Stimulated activated CD4-positive, alpha-beta T cell treated with anti-CD3 and anti-CD28 coated beads, Interleukin-2, amount 100 ng/mL, for 24 hours (primary cell): ENCODE results near the gene CAST.
A peak's percentile ranks its signal among the peaks of the same experiment; 100 is the strongest.

Source experiments
- DNase-seq, 2 donors: peaks; one replicate each; pipeline ENCODE4 v3.0.0-alpha.2; 2020

CAST gene

DNA sequence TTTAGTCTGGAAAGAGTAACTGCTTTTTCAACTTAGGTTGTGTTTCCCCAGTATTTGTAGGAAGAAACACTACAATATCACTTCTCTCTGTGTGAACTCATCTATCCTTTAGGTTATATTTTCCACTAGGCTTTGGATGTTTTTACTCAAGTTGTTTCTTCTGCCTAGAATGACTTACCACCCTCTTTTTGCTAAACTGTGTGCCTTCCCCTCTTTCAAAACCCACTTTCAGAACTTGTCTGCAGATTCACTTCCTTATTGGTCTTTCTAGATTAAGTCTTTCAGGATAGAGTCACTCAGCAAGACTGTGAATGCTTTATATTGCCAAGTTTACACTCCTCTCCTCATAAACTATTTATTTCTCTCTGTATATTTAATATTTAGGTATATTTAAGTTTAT is 14.2 kb upstream of the CAST start:
- no peak for DNase-seq

DNA sequence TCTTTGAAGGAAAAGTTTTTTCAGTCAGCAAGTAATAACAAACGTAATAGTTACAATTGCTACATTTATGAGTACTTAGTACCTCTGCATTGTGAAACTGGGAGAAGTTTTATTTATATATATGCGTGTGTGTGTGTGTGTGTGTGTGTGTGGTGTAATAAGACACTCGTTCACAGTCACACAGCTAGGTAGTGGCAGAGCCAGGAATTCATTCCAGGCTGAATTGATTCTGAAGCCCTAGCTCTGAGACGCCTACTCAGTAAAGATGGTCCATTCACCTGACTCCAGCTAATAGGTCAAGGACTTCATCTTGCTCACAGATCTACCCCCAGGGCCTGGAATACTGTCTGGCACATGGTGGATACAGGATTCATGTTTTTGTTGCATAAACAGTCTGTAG is 13.6 kb upstream of the CAST start:
- no peak for DNase-seq

DNA sequence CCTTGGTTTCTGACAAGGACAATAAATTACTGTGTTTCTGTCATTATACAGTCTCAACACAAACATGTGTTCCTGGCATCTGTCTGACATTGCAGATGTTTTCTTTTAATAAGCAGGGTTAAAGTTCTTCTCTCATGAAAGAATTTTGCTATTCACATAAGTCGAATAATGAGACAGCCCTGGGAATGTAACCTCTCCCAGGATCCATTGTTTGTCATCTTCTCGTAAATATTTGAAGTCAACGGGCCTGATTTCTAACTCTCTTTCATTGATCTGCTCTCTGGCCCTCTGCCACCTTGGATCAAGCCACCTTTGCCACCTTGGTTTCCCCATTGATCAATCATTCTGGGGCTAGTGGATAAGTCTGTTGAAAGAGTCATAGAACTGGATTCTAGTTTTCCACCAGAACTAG is 12.9 kb upstream of the CAST start:
- DNase-seq: no peak

DNA sequence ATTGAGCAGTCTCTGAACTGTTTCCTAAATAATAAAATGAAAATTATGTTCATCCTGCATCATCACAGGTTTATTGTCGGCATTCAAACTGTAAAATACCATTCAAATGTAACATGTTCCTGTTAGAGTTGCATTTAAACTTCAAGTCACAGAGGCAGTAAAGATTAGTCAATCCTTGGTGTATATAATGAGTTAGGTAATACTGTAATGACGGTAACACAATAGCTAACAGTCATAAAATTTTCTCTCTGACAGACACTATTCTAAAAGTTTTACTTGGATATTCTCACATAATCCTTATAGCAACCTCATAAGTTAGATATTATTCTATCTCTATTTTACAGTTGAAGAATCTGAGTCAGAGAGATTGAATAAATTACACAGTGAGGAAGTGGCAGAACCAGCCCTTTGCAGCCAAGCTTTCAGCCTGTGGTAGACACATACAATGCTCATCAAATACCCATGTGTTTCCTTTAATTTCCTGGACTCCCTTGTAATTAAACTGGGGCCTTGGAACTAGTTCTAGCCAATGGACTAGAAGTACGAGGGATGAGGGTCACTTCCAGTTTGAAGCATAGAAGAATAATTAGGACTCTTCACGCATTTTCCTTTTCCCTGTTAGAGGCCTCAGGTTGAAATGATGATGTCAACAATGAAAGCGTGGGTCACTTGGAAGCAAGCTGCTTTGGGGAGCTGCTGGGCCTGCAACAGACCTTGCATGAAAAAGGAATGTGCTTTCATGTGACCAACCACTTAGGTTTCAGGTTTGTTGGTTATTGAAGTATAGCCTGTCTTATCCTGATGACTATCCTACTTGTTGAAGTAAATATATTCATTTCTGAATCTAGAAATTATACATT is 12.3 kb upstream of the CAST start:
- no peak for DNase-seq

DNA sequence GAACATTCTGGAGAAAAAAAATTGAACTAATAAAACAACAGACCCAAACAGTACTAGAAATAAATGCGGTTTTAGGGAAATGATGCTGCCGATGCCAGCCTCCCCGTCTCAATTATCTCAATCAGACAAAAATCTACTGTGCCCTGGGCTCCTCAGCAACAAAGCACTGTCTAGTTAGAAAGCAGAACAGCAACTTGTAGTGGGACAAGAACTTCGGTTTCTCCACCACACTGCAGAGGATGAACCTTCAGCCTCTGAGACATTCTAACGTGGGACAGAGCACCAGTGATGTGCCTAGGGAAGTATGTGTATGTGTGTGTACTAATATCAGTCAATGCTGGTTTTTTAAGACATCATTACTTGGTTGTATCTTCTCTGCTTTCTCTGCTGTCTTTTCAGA is 11.1 kb upstream of the CAST start:
- no peak for DNase-seq

DNA sequence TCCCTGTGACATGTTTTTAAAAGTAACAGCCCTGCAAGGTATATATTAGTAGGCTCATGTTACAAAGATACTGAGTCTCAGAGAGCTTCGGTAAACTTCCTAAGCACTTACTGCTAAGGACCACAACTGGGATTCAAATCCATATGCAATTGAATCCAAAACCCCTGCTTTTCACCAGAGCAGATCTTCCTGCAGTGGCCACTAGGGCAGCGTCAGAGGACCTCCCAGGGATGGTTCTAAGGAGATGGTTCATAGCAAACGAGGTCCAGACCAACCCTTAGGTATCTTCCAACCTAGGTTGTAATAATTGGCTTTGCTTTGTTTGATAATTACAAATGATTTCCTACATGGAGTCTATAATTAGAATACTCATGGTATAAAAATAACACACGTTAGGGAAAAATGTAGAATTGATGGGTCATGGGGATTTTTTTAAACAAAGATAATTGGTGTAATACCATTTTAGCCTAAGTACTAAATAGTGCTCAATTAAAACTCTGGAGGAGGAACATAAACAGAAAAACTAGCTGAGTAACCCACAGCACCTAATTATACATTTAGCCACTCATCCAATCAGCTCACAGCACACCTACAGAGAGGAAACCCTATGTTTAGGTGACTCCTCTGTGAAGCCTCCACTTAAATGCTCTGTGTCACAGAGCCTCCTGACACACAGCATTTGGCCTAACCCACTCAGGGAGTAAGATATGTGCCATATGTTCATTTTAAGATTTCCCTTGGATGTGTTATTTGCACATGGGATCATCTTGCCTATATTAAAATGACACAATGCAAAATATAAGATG is 10.0 kb upstream of the CAST start:
- peak in 1 of 2 donors; percentile 11 for DNase-seq

DNA sequence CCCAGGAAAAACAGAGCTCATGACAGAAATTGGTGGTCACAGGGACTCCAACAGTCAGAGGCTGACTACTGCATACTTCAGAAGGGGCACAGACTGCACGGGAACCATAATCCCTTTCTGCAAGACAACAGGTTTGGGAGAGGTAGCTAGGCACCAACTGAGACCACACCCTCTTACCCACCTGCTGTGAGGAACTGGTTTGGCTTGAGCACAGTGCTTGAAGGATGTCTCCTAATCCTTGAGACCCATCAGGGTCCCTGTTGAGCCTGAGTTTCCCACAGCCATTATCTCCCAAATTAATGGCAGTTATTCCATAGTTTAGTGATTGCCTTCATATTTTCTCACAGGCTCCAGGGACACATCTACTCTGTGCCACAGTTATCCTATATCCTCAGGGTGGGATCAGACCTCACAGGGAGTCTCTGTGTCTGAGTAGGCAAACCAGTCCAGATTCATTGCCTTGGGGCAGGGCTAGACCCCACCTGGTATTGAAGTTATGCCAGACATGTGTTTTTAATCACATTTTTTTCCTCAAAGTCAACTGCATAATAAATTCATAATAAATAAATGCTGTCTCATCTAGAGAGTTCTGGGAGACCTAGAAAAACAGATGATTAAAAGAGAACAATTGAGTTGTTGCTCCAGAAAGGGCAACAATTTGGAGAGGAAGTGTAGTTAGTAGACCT is 9.3 kb upstream of the CAST start:
- DNase-seq: no peak

DNA sequence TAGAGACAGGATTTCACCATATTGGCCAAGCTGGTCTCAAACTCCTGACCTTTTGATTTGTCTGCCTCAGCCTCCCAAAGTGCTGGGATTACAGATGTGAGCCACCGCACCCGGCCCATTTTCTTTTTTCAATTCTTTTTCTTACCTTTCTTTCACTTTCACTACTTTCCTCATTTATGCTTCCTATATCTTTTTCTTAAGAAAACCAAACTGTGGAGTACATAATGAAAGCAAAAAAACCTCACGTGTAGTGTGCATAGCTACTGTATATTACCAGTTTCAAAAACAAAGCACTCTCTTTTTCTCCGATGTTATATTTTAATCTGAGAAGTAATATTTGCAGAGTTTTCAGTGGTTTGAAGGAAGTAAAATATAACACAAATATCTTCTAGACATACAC is 8.0 kb upstream of the CAST start:
- DNase-seq: no peak

DNA sequence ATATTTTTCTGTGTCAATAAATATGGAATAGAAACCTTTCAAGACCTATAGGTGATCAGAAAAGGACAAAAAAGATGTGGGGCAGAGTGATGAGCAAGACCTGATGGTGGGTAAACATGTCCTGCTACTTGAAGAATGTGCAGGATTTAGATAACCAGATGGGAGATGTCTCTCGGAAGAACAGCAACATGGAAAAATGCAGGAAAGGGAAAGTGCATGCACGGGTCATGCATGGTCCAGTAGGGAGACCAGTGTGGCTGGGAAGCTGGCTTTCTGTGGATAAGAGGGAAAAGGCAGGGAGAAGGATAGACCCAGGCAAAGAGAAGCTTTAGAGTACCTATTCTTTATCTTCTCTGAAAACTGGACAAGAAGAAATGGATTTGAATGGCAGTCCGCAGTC is 7.1 kb upstream of the CAST start:
- DNase-seq: no peak

DNA sequence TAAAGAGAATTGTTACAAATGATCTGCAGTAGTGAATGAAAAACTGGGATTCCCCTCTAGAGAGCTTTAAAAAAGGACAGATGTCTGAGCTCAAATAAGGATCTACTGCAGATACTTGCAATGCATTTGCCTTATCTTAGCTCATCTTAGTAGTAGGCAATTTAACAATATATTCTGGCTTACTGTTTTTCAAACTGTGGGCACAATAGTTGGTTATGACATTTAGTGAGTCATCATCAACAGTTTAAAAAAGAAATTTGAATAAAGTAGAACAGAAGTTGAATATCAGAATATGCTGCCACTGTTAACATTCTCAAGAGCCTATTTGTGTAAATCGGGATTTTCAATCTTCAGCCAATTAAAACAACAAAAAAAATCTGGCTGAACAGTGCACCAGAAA is 6.7 kb upstream of the CAST start:
- DNase-seq: no peak

DNA sequence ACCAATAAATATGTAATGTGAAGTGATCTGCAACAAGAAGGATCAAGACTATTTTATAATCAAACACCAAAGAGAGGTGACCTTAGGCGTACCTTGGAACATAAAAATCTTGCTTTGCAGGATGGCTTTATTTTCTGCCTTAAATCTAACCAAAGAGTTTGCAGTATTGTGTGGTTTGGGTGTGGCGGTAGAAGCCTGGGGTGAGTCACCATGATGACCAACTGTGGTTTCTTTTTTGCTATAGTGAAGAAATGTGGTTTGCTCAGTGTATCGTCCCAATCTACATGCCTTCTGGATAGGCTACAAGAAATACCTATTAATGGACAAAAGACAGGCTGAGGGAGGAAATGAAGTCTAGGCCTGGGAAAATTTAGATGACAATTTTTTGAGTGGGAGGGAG is 5.1 kb upstream of the CAST start:
- DNase-seq: peak; percentile 33 to 45

DNA sequence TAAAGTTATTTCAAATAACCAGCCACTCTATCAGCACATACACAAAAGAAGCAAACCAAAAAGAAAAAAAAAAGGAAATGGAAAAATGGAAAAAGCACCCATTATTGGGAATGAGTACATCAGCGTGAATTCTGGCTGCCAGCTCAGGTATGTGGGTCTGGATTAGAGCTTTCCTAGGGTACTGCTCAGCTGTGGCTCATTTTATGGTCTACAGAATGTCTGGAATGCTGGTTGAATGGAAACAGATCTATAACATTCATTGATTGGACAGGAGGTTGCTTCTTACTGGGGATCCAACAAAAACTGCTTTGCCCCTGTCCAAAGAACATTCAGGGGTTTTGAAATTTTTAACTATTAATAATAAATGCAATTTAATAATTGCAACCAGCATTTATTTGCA is 3.9 kb upstream of the CAST start:
- DNase-seq: no peak

DNA sequence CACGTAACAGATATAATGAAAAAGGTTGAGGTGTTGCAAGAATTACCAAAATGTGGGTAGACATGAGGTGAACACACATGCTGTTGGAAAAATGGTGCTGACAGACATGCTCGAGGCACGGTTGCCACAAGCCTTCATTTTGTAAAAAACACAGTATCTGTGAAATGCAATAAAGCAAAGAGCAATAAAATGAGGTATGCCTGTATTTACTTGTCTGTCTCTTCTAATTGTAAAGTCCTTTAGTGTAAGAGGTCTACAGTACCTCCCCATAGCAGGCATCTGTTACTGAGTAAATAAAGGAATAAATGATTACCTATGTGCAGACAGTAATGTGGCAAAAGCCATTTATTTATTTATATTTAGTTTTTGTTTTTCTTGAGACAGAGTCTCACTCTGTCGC is 3.0 kb upstream of the CAST start:
- DNase-seq: no peak

DNA sequence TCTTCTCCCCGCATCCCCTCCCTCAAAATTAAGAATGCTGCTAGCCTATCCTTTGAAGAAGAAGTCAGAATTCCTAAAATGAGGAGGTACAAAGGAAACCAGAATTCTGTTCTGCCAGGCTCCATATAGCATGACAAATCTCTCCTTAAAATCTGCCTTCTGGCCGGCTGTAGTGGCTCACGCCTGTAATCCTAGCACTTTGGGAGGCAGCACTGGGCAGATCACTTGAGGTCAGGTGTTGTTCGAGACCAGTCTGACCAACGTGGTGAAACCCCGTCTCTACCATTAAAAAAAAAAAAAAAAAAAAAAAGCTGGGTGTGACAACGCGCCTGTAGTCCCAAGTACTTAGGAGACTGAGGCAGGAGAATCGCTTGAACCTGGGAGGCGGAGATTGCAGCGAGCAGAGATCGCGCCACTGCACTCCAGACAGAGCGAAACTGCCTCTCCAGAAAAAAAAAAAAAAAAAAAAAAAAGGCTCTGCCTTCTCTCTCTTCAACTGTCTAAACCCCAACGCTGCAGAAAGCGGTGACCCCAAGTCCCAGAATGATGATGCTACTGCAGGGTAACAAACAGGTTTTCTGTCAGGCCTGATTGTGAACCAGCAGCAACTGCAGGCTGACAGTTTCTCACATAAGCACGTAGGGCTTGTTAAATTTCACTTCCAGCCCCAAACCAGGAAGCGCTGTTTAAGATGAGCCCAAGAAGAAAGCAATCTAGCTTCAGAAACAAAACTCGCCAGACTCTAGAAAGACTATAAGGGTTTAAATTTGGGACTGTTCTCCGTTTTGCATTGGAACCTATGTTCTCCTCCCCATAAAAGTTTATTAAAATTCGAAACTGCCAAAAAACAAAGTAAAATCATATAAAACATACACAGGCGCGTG is 963 bp upstream of the CAST start:
- peak; percentile 27 to 33 for DNase-seq

DNA sequence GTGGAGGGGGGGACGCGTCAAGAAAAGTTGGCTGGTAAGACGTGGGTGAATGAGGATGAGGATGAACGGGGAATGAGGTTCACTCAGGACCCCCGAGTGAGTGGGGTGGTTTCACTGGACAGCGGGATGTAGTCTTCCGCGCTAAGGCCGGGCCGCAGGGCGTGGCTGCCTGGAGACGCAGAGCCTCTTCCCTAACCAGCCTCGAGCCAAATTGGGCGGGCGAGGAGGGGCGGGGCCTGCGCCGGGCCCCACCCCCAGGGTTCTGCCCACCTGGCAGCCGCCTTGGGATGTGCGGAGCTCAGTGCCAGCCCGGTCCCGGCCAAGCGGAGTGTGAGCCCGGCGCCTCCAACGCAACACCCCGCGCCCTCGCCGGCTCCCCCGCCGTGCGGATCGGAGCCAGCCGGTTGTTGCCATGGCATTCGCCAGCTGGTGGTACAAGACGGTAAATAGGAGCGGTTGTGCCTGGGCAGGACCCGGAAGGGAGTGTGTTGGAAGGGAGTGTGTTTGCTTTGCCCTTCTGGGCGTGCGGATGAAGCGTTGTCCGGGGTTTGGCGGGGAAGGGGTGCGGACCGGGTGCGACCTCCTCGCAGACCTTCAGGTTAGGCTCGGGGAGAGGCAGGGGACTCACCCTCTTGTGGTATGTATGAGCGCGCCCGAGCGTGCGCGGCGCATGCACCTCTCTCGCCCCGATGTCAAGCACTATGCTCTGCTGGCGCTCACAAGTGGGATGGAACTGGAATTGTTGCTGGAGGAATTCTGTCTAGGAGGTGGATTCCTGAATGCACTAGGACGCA is 746 bp downstream of the CAST start:
- peak; percentile 87 to 91 for DNase-seq

DNA sequence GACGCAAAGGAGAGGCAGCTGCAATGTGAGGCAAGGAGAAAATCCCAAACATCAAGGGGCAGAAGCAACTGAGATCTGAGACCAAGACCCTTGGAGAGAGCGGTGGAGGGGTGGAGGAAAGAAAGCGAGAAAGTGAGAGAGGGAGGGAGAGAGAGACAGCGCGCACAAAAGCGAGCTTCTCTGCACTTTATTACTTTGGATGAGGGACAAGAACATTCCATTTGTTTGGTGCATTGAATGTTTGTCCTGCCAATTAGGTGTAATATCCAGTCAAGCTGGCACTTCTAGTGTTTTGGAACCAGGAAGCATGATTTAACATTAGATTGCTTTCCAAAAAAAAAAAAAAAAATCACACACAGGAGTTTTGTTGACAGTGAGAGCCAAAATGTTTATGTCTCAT is 1.4 kb downstream of the CAST start:
- DNase-seq: no peak

DNA sequence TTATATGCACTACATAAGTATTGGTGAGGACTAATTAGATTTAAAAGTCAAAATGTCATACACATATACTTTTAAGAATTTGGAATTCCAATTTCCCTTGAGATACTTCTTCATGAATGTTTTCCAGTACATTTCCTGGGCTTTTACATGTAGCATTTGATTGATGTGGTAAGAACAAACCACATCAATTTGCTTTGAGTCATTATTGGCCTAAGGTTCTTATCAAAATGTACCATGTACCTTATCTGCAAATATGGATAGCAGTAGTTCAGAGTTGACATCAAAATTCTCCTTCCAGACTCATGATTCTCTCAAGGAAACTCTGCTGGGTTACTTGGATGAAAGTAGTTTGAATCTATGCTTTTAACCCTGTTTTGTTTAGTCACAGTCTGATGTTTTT is 2.5 kb downstream of the CAST start:
- DNase-seq: no peak

DNA sequence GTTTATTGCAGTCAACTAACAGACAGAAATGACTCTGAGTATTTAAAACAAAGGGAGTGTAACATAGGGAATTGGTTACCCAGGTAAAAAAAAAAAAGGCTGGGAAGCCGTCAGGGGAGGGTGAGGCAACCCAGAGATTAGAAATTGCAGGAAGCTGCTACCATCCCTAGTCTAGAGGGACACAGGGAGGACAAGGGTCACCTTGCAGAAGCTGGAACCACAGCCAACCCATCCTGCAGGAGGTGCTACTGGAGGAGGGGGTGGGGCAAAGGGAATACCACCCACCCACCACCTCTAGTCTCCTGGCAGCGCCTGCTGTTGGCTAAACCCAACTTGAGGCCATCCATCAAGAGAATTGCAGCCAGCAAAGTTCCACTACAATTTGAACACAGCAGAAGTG is 6.5 kb downstream of the CAST start:
- DNase-seq: no peak

DNA sequence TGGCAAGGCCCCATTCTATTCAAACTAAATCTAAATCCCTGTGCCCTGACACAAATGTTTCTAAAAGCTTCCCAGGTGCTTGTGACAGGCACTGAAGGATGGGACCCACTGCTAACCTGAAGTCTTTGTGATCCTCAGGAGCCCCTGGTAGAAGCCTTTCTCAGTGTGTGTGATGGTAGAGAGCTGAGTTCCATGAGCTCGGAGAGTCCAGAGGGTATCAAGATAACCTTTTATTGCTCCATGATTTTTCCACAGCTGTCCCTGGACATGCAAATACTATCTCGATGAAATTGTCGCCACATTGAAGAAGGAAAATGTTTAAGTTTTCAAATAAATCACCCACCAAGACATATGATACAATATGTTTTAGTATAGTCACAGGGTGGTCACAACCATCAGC is 7.7 kb downstream of the CAST start:
- no peak for DNase-seq

DNA sequence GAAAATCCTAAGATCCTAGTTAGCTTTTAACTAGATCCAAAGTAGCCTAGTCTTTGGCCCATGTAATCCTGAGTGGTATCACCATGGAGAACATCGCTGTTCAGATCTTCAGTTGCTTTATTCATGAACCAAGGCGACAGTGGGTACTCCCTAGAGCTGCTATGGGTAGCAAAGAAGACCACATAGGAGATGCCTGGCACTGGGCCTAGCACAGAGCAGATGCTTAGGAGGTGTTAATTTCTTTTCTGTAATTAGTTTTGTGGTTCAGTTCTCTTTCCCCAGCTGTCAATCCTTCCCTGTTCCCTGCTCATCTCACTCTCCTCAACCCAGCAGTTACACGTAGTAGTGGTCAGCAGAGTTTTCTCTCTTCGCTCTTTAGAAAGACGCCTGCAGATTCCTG is 9.3 kb downstream of the CAST start:
- no peak for DNase-seq

DNA sequence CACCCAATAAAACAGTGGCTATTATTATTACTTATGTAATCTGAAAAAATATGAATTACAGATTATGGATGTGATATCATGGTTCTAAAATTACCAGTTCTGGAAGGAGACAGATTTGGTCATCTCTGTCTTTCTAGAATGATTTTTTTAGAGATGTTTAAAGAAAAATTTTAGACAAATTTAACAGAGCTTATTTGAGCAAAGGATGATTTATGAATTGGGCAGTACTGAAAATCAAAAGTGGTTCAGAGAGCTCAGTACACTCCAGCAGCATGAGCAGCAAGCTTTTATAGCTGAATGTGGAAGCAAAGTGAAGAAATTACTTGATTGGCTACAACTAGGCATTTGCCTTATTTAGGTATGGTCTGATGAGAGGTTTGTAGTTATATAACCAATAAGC is 11.0 kb downstream of the CAST start:
- DNase-seq: no peak

DNA sequence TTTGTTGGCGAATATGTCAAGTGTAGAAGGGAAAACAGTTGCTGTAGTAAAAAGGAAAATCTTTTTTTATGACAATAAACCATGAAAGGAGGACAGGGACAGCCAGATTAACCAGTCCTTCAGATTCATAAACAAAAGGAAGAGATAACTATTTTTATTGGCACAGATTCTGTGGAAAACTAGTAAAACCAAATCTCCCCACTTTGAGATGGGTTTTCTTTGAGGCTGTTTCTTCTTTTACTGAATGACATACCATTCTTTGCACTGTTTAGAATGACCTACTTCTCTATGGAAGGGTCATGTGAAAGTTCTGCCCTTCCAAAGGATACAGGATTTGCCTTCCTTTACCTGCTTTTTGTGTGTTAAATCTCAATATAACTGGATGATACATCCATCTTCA is 13.7 kb downstream of the CAST start:
- no peak for DNase-seq
